DMS153 treated with DMSO at 0.1 percent for 48 hours (cell line): ENCODE measurements around the gene CD14.
"Not testable (repeated sequence)": the region's sequence is repeated elsewhere in the genome, so short reads cannot be mapped to it uniquely, and the experiment has no call there.

ENCODE experiments used
- DNase-seq: peaks from one replicate; lab custom pipeline; 2025; ENCODE audit not compliant: unreplicated experiment; lab: John Stamatoyannopoulos, UW

The CD14 gene

DNA sequence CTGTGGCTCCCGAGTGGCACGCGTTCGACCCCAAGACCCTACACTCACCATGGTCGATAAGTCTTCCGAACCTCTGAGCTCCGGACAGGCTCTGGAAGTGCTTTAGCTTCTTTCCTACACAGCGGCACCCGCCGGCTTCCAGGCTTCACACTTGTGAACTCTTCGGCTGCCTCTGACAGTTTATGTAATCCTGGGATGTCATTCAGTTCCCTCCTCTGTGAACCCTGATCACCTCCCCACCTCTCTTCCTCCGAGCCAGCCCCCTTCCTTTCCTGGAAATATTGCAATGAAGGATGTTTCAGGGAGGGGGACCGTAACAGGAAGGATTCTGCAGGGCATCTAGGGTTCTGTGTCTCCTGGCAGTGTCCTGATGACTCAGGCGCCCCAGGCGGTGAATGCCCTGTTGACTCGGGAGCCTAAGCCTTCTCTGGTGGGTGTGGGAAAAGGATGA lies at the start of gene CD14:
Gene CD14, minus strand, starts transcription at position 155 of the 451 bp plus-strand sequence. Its CDS starts 104 bp downstream, at position 51.
- no peak for DNase-seq

DNA sequence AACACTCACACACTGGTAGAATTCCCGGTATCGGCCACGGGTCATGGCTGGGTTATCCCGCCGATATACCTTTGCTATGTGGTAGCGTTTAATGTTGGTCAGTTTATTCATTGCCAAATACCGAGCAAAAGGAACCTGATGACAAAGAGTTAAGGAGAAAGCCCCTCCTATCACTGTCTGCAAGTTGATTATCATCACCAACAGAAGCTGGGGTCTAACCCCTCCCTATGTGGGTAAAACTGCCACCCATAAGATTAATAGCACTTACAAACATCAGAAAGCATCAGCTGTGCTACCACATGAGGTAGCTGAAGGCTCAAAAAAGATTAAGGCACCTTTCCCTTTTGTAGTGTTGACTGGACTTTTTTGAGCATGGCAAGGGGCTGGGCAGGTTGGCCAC lies 46.0 kb upstream of the CD14 start:
- DNase-seq = no peak

DNA sequence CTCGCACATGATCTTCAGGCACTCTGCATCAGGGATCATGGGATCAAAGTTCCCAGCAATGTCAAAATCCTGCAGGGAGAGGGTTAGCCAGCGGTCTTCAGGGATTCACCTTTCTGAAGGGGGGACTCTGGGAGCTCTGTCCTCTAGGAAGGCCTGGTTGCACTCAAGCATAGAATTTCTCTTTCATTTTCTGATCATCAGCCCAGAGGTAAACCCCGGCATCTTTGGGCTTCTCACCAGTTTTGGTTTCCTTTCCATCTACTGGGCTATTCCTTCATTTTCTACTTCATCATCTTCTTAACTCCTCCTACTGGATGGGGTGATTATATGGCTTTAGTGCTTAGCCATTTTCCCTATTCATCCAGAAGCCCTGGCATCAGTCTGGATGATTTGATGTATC lies 45.0 kb upstream of the CD14 start:
- DNase-seq = no peak

DNA sequence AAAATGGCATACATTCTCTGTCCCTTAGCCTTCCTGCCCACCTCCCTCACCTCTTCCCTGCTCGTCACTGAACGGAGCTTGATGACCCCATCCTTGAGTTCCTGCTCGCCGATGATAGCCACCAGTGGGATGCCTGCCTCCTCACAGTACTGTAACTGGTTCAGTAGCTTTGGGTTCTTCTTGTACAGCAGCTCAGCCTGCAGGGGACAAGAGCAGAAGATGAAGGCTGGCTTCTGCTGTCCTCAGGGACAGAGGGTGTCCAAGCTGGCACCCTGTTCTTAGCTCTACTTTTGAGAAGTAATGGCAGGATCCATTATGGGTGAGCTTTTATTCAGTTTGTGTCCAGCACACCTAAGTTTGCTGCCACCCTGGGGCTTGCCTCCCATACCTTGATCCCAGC lies 41.7 kb upstream of the CD14 start:
- DNase-seq = no peak

DNA sequence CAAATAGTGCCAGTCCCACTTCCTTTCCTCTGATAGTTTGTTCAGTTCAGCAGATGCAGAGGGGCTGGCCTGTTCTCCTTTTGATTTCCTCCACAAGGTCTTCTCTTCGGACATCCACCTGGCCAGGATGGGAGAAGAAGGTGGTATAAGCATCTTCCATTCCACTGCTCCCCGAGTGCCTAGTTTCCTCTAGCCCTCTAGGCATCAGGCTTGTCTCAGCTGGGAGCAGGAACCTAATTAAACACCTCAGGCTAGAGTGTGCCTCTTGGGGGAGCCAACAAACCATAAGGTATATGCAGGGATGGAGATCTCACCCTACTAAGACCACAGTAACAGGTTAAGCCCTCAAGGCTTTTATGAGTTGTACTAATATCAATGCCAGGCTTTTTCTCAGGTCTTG lies 41.2 kb upstream of the CD14 start:
- DNase-seq = no peak

DNA sequence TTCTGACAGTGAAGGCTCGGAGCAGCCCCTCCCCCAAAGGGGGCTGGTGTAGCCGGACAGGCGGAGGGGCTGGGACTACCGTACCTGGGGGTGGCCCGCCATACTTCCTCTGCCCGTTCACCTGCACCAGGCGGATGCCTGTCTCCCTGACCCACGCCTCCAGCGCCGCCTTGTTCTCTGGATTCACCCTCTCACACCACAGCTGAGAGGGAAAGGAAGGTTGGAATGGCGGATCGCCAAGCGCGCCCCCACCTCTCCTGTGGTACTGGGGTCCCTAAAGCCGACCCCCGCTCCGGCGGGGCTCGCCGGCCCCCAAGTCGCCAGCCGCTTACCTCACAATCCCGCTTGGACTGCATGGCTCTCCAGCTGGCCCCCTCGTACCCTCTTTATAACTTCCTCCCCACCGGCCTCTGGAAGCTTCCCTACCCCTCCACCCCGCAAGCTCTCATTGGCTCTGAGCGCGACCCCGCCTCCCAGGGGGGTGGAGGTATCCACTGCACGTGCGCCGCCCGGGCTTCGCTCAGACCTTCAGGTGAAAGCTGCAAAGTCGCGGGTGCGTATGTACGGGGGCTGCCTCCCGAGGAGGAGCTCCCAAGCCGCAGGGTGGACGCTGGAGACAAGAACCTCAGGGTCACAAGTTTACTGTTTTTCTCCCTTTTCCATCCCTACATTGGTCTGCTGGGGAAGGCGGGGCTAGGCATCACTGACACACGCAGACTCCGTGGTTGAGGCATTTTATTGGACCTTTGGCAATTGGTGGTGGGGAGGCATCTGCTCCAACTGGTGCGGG lies 40.4 kb upstream of the CD14 start, which contains the start of gene DND1:
Gene DND1, minus strand, starts transcription at position 390 of the 790 bp plus-strand sequence. Its CDS starts 34 bp downstream, at position 356.
- no peak for DNase-seq

DNA sequence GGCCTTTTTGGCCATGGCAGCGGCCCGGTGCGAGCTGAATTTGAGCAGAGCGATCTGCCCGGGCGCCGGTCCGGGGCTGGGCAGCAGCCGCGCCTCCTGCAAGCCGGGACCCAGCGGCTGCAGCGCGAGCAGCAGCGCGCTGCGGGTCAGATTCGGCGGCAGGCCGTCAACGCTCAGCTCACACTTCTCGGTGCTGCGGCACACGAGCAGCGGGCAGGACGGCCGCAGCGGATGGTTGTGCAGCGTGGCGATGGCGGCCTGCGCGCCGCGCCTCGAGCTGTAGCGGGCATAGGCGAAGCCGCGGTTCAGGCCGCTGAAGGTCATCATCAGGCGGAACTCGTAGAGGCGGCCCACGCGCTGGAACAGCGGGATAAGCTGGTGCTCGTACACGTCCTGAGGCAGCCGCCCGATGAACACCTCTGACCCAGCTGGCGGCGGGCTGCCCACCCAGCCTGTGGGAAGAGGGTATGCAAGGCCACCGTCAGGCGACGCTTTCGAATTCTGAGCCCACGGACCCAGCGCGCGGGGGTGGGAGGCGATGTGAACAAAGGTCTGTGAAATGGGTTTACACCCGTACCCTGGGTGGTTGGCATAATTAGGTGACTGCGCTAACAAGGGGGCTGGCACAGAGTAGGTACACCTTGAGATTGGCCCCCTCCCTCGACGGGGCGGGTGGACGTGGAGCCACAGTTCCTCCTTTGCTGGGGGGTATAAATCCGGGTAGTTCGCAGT lies 39.6 kb upstream of the CD14 start:
- DNase-seq = no peak

DNA sequence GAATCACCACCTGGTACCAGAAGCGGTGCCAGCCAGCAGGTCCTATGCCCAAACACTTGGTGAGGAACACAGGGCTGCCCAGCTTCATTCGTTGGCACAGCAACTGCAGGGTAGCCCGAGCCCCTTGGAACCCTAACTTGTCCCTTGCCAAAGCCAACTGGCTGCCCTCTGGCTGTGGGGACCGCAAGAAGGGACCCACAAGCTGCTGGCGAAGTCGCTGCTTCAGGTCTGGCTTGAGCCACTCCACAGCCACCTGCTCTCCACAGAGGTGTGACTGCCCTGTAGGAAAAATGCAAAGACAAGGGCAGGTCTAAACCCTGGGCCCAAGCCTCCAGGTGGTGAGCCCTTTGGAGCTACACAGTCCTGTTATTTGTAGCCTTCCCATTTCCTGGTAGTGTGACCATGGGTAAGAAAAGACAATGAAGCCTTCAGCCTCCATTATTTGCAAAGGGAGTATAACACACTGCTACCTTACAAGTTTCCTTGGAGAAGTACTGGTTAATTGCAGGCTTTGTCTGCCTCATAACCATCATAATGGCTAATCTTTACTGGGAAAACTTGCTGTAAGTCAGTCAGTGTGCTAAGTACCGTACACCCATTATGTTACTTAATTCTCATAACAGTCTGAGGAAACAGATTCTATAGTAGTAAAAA lies 38.6 kb upstream of the CD14 start:
- no peak for DNase-seq

DNA sequence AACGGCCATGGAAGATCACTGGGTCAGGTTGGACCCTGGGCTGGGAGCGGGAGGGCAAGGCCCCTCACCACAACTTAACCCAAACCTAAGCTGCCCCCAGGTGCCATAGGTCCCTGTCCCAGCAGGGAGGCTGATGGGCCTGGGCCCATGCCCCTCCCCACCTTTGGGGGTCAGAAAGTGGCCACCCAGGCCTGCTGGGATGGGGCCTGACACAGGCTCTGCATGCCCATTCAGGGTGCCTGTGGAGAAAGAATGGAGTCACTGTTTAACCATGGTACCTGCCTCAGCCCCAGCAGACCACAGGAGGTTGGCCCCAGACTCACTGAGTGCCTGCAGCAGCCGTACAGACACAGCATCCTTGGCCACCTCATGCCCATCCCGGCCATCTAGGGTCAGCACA lies 38.1 kb upstream of the CD14 start:
- not testable (repeated sequence) for DNase-seq

DNA sequence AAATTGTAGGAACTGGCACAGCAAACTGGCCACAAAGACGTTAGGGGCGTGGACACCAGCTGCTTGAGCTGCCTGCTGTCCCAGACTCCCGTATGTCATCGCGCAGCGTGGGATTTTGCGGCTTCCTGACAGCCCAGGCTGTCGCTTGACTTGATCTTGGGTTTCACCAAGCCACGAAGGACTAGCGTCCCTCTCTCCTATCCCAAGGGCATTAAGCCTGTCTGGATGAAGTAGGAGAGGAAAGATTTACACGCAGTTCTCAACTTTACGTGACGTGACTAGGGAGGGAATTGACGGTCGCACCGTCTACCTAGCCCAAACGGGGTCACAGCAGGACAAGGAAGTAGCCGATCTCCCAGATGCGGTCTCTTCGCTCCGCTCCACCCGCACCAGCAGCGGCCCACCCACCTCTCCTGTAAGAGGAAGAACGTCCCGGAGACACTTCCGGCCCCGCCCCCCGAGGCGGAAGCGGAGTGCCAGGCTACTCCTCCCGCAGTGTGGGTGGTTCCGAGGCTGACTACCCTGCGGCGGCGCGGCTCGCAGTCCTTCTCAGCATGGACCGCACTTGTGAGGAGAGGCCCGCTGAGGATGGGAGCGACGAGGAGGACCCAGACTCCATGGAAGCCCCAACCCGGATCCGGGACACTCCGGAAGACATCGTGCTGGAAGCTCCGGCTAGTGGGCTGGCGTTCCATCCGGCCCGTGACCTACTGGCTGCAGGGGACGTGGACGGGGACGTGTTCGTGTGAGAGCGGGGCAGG lies 31.6 kb upstream of the CD14 start, which contains the start of gene WDR55:
Gene WDR55, plus strand, starts transcription at position 546 of the 761 bp plus-strand sequence. Its CDS starts 9 bp downstream, at position 555.
- peak; percentile 52 for DNase-seq

DNA sequence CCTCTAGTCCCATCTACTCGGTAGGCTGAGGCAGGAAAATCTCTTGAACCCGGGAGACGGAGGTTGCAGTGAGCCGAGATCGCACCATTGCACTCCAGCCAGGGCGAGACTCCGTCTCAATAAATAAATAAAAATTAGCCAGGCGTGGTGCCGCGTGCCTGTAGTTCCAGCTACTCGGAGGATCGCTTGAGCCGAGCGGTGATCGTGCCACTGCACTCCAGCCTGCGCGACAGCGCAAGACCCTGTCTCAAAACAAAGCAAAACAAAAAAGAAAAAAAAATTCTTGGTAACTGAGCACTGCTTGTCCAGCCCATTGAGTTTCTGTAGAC lies 31.0 kb upstream of the CD14 start:
- DNase-seq = no peak

DNA sequence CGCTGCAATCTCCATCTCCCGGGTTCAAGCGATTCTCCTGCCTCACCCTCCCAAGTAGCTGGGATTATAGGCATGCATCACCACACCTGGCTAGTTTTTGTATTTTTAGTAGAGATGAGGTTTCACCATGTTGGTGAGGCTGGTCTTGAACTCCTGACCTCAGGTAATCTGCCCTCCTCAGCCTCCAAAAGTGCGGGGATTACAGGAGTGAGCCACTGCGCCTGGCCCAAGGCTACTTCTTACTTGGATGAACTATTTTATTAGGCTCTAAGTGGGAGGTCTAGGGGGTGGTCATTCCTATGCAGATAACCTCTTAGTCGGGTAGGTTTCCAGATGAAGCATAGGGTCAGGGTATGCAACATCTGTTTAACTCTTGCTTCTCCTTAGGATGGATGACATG lies 27.4 kb upstream of the CD14 start:
- DNase-seq = not testable (repeated sequence)

DNA sequence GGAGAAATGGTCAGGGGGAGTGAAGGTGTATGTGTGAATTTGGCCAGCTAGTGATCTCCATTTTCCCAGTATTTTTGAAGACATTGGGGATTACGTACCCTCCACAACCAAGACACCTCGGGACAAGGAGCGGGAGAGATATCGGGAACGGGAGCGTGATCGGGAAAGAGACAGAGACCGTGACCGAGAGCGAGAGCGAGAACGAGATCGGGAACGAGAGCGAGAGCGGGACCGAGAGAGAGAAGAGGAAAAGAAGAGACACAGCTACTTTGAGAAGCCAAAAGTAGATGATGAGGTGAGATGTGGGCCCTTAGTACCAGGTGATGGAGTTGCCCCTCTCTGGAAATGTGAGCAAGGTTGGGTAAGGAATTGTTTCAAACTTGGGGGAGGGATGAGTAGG lies 25.9 kb upstream of the CD14 start:
- no peak for DNase-seq

DNA sequence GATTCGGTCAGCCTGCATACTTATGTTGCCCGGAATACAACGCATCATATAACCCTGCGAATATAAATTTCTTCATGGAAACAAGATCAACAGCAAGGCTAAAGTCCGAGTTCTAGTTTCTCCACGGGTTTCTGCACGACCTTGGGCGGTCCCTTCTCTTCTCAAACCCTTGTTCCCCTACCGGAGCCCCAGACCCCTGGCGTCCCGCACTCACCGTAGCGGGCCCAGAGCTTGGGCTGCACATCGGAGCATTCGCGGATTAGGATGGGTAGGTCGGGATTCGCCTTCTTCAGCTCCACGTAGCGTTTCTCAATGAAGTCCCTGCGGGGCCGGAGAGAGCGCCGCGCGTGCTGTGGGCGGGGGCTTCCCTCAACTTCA lies 14.1 kb upstream of the CD14 start:
- no peak for DNase-seq

DNA sequence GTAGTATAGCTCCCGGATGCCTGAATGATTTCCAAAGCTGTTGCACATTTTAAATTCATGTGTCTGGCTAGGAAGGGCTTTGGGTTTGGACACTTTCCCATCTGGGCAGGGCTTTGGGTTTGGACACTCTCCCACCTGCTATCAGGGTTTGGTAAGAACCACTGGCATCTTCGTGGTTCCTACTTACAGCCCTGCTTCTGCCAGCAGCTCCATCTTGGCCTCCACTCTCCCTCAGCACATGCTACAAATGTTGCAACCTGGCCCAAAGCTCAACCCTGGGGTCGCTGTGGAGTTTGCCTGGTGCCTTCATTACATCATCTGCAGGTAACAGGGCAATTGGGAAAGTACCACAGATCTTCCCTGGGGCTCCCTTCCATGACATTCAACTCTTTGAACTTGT lies 9.7 kb upstream of the CD14 start:
- no peak for DNase-seq

DNA sequence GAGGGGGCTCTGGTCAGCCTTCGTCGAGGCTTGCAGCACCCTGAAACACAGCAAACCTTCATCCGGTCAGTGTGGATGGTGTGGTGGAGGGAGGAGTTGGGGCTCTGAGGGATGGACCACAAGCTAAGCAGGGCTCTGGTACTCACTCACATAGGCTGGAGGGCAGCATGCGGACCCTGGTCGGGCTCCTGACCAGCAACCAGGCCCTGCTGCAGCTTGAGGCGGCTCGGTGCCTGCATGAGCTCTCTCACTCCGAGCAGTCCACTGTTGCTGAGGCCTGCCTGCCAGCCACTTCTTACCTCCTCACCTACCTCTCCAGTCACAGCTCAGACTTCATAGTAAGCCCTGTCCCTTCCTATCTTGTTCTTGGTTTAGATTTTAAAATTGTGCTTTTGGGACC lies 8.7 kb upstream of the CD14 start:
- no peak for DNase-seq

DNA sequence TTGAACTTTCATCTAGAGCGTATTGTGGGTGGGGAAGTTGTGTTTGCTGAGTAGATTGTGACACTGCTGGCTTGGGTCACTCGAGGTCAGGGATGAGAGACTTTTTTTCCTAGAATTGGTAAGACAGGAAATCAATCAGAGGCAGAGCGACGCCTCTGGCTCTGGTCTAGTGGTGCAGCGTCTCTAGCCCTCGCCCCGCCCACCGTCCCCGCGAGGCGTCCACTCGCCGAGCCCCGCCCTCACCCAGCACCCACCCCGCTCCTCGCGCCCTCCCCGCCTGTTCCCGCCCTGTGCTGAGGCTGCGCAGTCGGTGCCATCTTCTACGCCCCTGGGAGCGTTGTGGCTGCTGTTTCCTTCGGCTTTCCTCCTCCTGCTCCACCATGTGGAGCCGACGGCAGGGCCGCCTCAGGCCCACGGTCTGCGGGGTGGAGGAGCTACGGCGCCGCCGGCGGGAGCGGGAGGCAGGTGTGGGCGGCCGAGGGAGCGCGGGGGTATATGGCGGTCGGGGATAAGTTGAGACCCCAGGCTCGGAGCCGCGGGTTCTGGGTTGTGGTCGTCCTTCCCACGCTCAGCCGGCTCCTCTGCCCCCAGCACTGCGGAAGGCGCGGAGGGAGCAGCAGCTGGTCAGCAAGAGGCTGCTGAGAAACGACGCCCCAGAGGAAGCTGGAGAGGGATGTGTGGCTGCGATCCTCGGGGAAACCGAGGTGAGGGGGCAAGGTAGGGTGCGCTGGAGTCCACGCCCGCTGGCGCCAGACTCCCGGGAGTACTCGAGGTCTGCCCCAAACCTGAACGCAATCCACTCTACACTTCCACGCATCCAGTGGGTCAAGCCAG lies 6.4 kb upstream of the CD14 start, which contains the start of gene TMCO6:
Gene TMCO6, plus strand, starts transcription at position 304 of the 834 bp plus-strand sequence. Its CDS starts 77 bp downstream, at position 381.
- peak; percentile 44 for DNase-seq

DNA sequence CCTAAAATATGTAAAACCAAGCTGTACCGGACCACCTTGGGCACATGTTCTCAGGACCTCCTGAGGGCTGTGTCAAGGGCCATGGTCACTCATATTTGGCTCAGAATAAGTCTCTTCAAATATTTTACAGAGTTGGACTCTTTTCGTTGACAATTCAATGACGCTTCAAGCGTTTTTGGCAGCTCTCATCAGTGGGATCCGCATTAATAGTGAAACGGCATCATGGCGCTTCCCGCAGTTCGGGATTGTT lies 5.8 kb upstream of the CD14 start:
- DNase-seq = not testable (repeated sequence)

DNA sequence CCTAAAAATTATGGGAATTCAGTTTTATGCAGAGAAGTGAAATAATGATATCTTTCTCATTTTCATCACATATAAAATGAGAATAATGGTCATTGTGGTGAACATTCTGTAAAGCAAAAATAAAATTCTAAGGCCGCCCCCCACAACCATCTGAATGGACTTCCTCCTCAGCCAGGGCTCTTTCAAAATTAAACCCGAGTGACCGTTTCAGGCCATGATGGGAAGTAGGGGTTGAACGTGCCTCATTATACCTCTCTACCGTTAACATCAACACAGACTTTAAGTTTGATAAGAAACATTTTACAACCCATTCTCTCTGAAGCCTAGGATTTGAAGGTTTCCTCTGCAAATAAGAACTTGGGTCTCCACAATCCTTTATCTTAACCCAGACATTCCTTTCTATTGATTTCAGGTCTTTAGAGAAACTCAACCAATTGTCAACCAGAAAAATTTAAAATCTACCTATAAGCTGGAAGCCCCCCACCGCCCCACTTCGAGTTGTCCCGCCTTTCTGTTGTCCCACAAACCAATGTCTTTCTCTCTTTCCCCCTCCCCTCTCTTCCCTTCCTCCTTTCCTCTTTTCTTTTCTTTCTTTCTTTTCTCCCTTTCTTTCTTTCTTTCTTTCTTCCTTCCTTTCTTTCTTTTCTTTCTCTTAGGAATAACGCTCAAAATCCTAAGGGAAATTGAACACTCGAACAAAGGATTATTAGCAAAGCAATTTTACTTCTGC lies 4.6 kb upstream of the CD14 start:
- DNase-seq = no peak
